Activated CD4-positive, alpha-beta T cell treated with anti-CD3 and anti-CD28 coated beads for 1 hour (primary cell): ENCODE data around the gene SAC3D1.
A peak's percentile ranks its signal among the peaks of the same experiment; 100 is the strongest.

Experiments
- DNase-seq: peaks from one replicate; pipeline ENCODE4 v3.0.0-alpha.2; 2020

SAC3D1 gene

GRCh38 chr11:65063532-65063931, 22.5 kb downstream of the SAC3D1 start:
- no peak for DNase-seq

GRCh38 chr11:65064847-65065240, 23.8 kb downstream of the SAC3D1 start:
- no peak for DNase-seq

DNA sequence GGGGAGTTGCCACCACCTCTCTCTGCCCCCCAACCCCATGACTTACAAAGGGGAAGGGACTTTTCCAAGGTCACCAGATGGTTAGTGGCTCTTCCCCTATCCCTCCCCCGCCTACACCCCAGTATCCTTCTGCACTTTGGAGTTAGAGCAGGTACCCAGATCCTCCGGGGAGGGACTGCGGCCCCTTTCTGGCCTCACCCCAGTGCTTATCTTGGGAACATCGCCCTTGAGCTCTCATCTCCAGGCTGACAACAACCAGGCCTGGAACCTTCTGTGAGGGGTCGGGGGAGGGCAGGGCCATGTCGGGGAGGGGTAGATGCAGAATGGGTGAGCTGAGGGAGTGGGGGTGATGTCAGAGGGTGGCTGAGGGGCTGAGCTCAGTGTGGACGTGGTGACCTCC, 24.8 kb downstream of the SAC3D1 start:
- no peak for DNase-seq

DNA sequence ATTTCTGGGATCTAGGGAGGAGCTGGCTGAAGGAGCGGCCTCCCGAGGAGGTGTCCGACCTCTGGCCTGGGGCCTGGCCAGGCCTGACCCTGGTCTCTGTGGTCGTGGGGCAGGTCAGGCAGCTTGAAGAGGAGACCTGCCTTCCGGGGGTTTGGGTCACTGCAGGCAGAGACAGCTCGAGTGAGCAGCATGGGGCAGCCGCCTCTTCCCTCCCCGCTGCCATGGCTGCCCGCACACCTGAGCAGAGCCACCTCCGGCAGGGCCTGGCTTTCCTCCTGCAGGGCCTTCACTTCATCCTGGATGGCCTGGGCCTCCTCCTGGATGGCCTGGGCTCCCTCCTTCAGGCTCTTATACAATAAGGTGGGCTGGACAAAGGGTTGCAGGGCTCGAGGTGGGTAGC, 25.3 kb downstream of the SAC3D1 start:
- DNase-seq = no peak

GRCh38 chr11:65066805-65067291, 25.8 kb downstream of the SAC3D1 start:
- DNase-seq = no peak

DNA sequence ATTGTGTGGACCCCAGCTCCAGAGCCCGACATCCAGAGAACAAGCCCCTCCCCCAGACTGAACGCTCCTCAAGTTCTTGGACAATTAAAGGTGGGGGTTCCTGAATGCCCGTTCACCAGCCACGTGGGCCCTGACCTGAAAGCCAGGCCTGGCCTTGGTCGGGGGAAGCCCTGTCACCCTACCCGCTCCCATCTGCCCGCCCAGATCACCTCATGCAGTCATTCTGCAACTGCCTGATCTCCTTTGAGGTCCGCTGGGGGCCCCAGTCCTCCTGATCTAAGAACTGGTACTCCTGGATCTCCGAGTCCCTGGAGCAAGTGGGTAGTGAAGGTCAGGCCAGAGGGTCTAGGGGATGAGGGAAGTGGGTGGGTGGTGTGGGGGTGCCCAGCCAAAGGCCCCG, 26.4 kb downstream of the SAC3D1 start:
- no peak for DNase-seq

DNA sequence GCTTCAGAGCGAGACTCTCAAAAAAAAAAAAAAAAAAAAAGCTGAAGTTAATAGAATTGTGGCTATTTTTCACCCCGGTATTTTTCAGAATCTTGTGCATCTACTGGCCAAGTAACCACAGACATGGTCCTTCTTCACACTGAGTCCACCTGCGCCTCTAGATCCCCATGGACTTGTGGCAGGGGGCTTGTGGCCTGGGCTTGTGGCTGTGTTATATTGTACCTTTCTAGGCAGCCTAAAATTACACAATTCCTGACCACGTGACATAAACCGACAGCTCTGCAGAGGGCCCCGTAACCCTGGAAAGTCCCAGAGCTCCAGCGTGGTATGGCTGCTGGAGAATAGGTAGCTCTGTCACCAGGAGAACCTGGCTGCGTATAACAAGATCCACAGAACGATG, 28.2 kb downstream of the SAC3D1 start:
- no peak for DNase-seq

DNA sequence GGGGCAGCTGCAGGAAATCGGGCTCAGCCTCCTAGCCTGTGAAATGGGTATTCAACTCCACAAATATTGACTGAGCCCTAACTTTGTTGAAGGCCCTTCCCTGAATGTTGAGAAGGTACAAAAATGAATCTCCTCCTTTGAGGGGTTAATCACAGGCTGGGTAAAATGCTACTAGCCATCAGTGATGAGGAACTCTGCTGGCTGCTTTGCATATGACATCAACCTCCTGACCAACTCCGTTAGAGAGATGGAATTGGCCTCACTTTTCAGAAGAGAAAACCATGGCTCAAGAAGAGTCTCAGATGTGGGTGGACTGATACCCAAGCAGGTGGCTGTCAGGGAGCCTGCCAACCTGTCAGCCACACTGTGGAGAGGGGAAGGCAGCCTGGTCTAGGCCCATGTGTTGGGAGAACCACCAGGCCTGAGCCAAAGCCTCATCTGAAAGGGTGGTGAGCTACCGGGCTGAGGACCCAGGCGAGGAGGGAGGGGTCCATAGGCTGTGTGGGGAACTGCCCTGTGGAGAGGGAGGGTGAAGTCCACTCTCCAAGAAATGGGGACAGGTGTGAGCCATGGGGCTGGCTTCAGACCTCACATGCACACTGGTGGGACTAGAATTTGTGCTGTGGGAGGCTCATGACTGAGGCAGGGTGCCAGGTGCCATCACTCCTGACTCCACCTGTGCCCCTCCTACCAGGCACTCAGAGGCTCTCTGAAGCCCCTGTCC, 31.1 kb downstream of the SAC3D1 start:
- DNase-seq = no peak

- no peak for DNase-seq
Measured at GRCh38 chr11:65072631-65072966, 31.6 kb downstream of the SAC3D1 start.

DNA sequence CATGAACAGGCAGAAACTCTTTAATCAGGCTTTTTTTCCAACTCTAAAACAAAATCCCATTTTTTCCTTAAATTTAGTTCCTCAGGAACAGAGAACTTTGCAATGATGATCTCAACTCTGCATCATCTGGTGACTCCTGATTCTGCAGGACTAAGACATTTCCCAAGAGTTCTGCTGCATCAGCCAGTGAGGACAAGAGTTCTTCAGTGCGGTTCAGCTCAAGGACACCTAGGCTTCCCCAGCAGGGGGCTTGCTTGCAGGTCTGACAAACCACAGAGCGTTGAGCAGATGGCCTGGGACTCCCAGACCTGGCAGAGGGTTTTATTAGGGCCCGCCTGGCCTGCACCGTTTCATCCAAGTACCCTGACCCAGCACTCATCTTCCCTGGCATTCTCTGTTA, 36.4 kb downstream of the SAC3D1 start:
- no peak for DNase-seq

- DNase-seq = peak; percentile 61
Measured at GRCh38 chr11:65078151-65078550, 37.1 kb downstream of the SAC3D1 start.

- DNase-seq = no peak
Measured at GRCh38 chr11:65078786-65079342, 37.9 kb downstream of the SAC3D1 start.

DNA sequence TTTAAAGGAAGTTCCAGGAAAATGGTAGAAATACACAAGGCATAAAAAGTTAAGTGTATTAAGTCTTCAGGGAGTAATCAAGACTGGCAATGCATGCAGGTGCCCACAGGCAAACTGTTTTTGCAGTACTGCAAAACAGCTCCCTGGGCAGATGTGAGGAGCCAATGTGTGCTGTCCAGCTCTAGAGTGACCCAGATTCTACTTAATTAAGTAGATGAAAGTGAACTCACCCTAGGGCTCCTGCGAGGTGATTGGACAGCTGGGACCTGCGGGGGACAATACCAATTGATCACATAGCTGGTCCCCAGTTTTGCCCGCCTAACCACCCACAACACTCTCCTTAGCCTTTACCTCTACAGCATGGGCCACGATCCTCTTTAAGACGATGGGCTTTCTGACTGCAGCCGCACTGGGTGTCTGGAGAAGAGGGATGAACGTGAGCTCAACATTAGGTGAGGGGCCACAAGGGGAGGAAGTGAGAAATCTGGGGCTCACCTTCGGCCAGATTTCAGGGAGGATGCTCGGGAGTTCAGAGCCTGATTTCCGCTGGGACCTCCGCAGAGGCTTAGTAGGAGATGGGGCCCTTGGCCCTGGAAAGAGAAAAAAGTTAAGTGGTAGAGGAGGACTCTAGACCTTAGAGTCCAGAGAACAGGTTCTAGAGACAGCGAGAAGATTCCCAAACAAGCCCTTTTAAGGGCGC, 42.3 kb downstream of the SAC3D1 start:
- DNase-seq = no peak

DNA sequence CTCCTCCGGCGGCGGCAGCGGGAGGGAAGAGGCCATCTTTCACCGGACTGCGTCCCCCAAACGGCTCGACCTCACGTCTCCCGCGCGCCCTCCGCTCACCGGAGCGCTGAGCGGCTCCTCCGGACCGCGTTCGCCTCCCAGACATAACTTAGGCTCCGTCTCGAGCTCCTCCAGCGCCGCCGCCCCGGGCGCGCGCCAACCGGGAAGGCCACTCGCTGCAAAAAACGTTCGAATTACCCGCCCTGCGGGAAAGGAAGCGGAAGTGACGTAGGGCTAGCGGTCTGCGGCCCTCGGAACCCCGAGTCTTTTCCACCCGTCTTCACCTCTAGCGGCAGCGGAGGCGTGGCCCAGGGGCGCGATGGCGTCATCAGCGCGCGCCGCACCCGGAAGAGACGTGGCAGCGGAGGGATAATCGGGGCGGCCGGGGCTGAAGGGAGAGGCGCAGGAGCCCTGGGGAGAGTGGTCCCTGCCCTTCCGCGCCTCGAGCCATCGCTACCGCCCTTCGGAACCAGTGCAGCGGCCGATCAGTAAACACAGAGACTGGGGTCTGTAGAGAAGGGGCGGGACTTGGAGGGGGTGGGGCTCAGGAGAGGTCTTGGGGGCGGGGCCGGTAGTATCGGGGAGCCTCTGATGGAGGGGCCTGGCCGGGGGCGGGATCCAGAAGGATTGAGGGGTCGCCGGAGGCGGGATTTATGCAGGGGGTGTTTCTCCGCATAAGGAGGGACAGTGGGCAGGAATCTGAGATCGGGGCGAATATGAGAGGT, 43.0 kb downstream of the SAC3D1 start, which contains the start of the genes CDCA5 and ZFPL1:
Gene CDCA5 (minus strand): TSS at position 207 of the 764 bp plus-strand sequence. CDS start 62 bp downstream, at position 145.
Gene ZFPL1 (plus strand): TSS at position 389 of the 764 bp plus-strand sequence. CDS start 477 bp downstream, outside the sequence.
- peak; percentile 95 for DNase-seq

DNA sequence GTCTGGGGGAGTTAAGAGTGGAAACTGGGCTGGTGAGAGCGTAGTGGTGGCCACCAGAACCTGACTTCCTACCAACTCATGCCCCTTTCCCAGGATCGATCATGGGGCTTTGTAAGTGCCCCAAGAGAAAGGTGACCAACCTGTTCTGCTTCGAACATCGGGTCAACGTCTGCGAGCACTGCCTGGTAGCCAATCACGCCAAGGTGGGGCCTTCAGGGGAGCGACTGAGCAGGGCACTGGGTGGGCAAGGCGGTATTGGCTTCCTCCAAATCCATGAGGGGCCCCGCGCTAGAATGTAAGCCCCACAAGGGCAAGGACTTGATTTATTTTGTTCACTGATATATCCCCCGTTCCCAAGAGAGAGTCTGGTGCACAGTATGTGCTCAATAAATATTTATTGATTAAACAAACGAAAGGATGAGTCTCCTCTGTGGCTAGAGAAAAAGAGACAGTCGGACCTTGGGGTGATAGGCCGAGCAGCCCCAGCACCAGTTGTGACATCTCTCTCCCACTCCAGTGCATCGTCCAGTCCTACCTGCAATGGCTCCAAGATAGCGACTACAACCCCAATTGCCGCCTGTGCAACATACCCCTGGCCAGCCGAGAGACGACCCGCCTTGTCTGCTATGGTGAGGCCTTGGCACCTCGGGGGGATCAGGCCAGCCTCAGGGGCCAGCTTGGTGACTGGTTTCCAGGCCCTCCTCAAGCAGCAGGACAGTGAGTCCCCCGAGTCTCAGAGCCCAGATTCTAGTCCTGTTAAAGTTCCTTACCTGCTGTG, 43.8 kb downstream of the SAC3D1 start:
- DNase-seq = no peak

DNA sequence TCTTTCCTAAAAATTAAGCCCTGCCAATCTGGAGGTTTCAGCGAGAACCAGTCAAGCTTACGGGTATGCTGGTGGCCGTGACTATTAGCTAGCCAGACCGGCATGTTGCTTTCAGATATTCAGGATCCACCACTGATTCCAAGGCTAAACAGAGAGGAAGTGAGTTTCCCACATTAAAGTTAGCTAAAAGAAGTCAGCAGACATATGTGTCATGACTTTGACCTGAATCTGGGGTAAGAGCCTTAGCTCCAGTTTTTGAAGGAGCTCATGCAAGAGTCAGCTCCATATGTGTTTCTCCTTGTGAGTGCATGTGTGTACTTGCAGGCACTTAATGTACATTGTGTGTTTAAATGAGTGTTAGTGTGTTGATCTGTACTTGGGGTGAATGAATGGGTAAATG, 44.4 kb downstream of the SAC3D1 start:
- DNase-seq = no peak

DNA sequence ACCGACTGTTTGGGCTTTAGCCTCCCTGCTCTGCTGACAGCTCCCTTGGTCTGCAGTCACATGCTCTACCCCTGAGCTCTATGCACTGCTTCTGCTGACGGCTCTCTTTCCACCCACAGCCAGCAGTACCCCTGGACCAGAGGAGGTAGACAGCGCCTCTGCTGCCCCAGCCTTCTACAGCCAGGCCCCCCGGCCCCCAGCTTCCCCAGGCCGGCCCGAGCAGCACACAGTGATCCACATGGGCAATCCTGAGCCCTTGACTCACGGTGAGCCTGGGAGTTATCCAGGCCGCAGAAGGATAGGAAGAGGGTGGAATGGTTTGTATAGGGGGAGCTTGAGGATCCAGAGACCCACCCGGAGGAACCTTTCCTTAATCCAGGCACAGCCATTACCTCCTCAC, 45.8 kb downstream of the SAC3D1 start:
- no peak for DNase-seq

DNA sequence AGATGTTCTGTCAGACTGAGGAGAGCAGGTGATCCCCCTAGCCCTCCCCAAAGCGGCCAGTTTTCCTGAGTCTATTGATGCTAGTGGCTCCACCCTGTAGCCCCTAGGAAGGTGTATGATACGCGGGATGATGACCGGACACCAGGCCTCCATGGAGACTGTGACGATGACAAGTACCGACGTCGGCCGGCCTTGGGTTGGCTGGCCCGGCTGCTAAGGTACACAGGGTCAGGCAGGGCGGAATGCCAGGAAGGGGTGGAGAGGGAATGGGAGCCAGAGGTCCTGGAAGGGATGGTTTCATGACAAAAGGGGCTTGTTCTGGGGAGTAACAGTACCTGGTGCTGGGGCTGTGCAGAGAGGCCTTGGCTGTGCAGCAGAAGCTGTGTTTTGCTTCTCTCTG, 46.2 kb downstream of the SAC3D1 start:
- no peak for DNase-seq

DNA sequence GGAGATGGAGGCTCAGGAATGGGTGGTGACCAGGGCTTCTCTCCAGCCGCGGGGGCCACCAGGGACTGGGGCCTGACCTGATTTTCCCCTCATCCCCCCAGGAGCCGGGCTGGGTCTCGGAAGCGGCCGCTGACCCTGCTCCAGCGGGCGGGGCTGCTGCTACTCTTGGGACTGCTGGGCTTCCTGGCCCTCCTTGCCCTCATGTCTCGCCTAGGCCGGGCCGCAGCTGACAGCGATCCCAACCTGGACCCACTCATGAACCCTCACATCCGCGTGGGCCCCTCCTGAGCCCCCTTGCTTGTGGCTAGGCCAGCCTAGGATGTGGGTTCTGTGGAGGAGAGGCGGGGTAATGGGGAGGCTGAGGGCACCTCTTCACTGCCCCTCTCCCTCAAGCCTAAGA, 46.8 kb downstream of the SAC3D1 start:
- DNase-seq = no peak

- no peak for DNase-seq
Measured at GRCh38 chr11:65089621-65090020, 48.6 kb downstream of the SAC3D1 start.

DNA sequence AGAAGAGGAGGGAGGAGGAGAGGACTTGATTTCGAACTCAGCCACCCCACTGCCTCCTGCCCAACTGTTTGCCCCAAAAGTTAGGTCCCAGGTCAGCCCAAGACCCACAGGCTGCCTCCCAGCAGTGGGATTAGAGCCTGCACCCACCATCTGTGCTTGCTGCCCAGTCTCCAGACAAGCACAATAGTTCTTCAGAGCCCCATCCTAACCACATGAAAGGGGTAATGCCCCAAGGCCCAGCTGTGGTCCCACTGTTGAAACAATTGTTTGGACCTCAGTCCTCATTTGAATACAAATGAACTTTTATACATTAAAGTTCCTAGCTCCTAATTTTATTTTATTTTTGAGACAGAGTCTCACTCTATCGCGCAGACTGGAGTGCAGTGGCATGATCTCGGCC, 49.6 kb downstream of the SAC3D1 start:
- no peak for DNase-seq
